K562 (cell line): ENCODE measurements around the gene FAM124A. TPM values are rescaled to one million over a fixed set of nuclear protein-coding genes. Genes with fewer than 3 reads are reported as not detected.

Experiments used
- ATAC-seq: fragments of 200-7000 bp; cut with Tn5 transposase; 3 replicates; pipeline ENCODE4 v1.9.1; 2020; ENCODE audit warnings: moderate library complexity
- BruUV-seq: library from RNA; stranded (reverse); fragments of 400-500 nt; replicated peaks from 2 replicates; lab custom pipeline; 2021; lab: Mats Ljungman, UMichigan
- CTCF ChIA-PET: fragments of 300-600 bp; formaldehyde crosslinking; extraction: SDS; loops from one replicate; lab custom pipeline; 2021; ENCODE audit warnings: low intra/inter-chr PET ratio; lab: Yijun Ruan, JAX
- POLR2A ChIA-PET: fragments of 300-600, 350-650 bp; sonication (Branson Sonifier 250); formaldehyde crosslinking; extraction: SDS; loops from one replicate; lab custom pipeline; 2021; ENCODE audit warnings: antibody characterized with exemption, inconsistent platforms; lab: Yijun Ruan, JAX
- DNase-seq, 4 experiments: peaks; one replicate each; pipeline versions ENCODE4 v3.0.0 to v3.0.0-alpha.2; 2011 to 2018; ENCODE audit warnings: low spot score in 3 of 4, mixed read lengths in 3 of 4; ENCODE audit errors: extremely low read depth in 1 of 4
- FAIRE-seq: peaks from 2 replicates; lab custom pipeline; 2011; peaks lifted over from hg19 to GRCh38; lab: Jason Lieb, UNC
- H2AFZ ChIP-seq: 2 replicates; pipeline ENCODE4 v1.6.0; 2011; ENCODE audit warnings: low read depth, low read length, control low read depth, inconsistent platforms
- H3K27ac ChIP-seq: fragments of 200-600 bp; 3 replicates; pipeline ENCODE4 v1.8.0; 2011; ENCODE audit warnings: low read depth, mild to moderate bottlenecking, control low read depth, inconsistent platforms, low read length, moderate library complexity, mixed read lengths; ENCODE audit errors: extremely low read depth
- H3K27me3 ChIP-seq, 2 experiments: fragments of 300-600 bp in 1 of 2; 2 replicates in 1 of 2; 3 replicates in 1 of 2; pipeline versions ENCODE4 v1.6.0 to v1.8.0; 2011; ENCODE audit warnings: inconsistent platforms in 2 of 2, low read length in 2 of 2, mild to moderate bottlenecking in 1 of 2, mixed read lengths in 1 of 2, moderate library complexity in 1 of 2; ENCODE audit not compliant: control insufficient read depth in 2 of 2, insufficient read depth in 2 of 2
- H3K36me3 ChIP-seq: fragments of 300-600 bp; 3 replicates; pipeline ENCODE4 v1.8.0; 2011; ENCODE audit warnings: mild to moderate bottlenecking, low read length, inconsistent platforms; ENCODE audit not compliant: control insufficient read depth, insufficient read depth
- H3K4me1 ChIP-seq, 2 experiments: fragments of 200-600 bp in 1 of 2; replicated peaks in 1 of 2; 2 replicates in 1 of 2; 3 replicates in 1 of 2; pipeline versions ENCODE4 v1.5.1 to v1.8.0; 2011; ENCODE audit warnings: inconsistent platforms in 2 of 2, low read length in 2 of 2, mild to moderate bottlenecking in 1 of 2, mixed read lengths in 1 of 2, moderate library complexity in 1 of 2; ENCODE audit not compliant: control insufficient read depth in 2 of 2, insufficient read depth in 2 of 2
- H3K4me2 ChIP-seq: 2 replicates; pipeline ENCODE4 v1.6.1; 2011; ENCODE audit warnings: low read length, control low read depth, inconsistent platforms, mixed read lengths; ENCODE audit not compliant: insufficient read depth
- H3K4me3 ChIP-seq: fragments of 200-600 bp; sonication (generic), shearing (Covaris generic); 2 replicates; pipeline ENCODE4 v1.5.1; 2016; ENCODE audit warnings: control low read depth, inconsistent platforms
- H3K79me2 ChIP-seq: fragments of 200-600 bp; 3 replicates; pipeline ENCODE4 v1.8.0; 2011; ENCODE audit warnings: low read length, inconsistent platforms; ENCODE audit not compliant: control insufficient read depth, insufficient read depth
- H3K9ac ChIP-seq, 2 experiments: 2 replicates each; pipeline versions ENCODE4 v1.6.0 to v1.6.1; 2011; ENCODE audit warnings: low read depth in 2 of 2, low read length in 2 of 2, control low read depth in 1 of 2, inconsistent platforms in 1 of 2, mild to moderate bottlenecking in 1 of 2, mixed read lengths in 1 of 2; ENCODE audit not compliant: insufficient read depth in 1 of 2
- H3K9me1 ChIP-seq: one replicate; pipeline ENCODE4 v1.6.0; 2011; ENCODE audit warnings: inconsistent platforms, mild to moderate bottlenecking, low read length, moderate library complexity; ENCODE audit not compliant: control insufficient read depth, insufficient read depth
- H3K9me3 ChIP-seq: replicated peaks from 2 replicates; pipeline ENCODE4 v1.5.1; 2011; ENCODE audit warnings: low read depth, low read length, inconsistent platforms; ENCODE audit not compliant: control insufficient read depth, insufficient read depth
- H4K20me1 ChIP-seq: replicated peaks from 2 replicates; pipeline ENCODE4 v1.6.1; 2011; ENCODE audit warnings: low read length, inconsistent platforms, mixed read lengths; ENCODE audit not compliant: control insufficient read depth, insufficient read depth
- ARID1B ChIP-seq: fragments of 450-650 bp; IDR thresholded peaks from 2 replicates; pipeline ENCODE4 v1.6.1; 2016; ENCODE audit warnings: antibody characterized with exemption, mild to moderate bottlenecking, inconsistent platforms
- ARNT ChIP-seq, 2 experiments: fragments of 450-650 bp; IDR thresholded peaks; 2 replicates each; pipeline ENCODE4 v1.6.1; 2016; ENCODE audit warnings: mild to moderate bottlenecking in 1 of 2
- CBFA2T3 ChIP-seq: fragments of 450-650 bp; IDR thresholded peaks from 2 replicates; pipeline ENCODE4 v1.6.1; 2017
- CCNT2 ChIP-seq: IDR thresholded peaks from 2 replicates; pipeline ENCODE4 v1.6.1; 2011; ENCODE audit warnings: borderline replicate concordance, low read depth, mild to moderate bottlenecking, moderate library complexity, mixed read lengths, low read length; ENCODE audit not compliant: insufficient read length; ENCODE audit errors: extremely low read depth
- CSDE1 ChIP-seq, 2 experiments: fragments of 450-650 bp; IDR thresholded peaks; 2 replicates each; pipeline ENCODE4 v1.6.1; 2016; ENCODE audit warnings: mild to moderate bottlenecking in 1 of 2
- EP400 ChIP-seq: fragments of 450-650 bp; IDR thresholded peaks from 2 replicates; pipeline ENCODE4 v1.6.1; 2017; ENCODE audit warnings: antibody characterized with exemption, mild to moderate bottlenecking, moderate library complexity
- HOXB6 ChIP-seq: fragments of 250-450 bp; sonication (Bioruptor Pico); IDR thresholded peaks from 2 replicates; pipeline ENCODE4 v1.5.1; 2022; ENCODE audit warnings: mild to moderate bottlenecking, borderline replicate concordance
- IFI16 ChIP-seq: fragments of 250-450 bp; sonication (Bioruptor Pico); IDR thresholded peaks from 2 replicates; pipeline ENCODE4 v2.1.2; 2022; ENCODE audit warnings: mild to moderate bottlenecking, inconsistent platforms
- JUNB ChIP-seq: fragments of 450-650 bp; formaldehyde crosslinking; conservative IDR thresholded peaks from 2 replicates; pipeline ENCODE4 v1.4.0; 2020; ENCODE audit warnings: mild to moderate bottlenecking
- KLF13 ChIP-seq: fragments of 450-650 bp; IDR thresholded peaks from 2 replicates; pipeline ENCODE4 v1.6.1; 2016; ENCODE audit warnings: missing genetic modification characterization, low read depth, mild to moderate bottlenecking, missing compliant biosample characterization, moderate library complexity, borderline replicate concordance
- NFE2 ChIP-seq: IDR thresholded peaks from 2 replicates; pipeline ENCODE4 v1.6.1; 2014; ENCODE audit warnings: antibody characterized with exemption, low read depth
- NR2C1 ChIP-seq, 2 experiments: fragments of 450-650 bp; IDR thresholded peaks; 2 replicates each; pipeline ENCODE4 v1.6.1; 2017; ENCODE audit warnings: mild to moderate bottlenecking in 2 of 2, antibody characterized with exemption in 1 of 2, inconsistent platforms in 1 of 2, missing compliant biosample characterization in 1 of 2, missing genetic modification characterization in 1 of 2
- SNRNP70 ChIP-seq: fragments of 200-400 bp; formaldehyde crosslinking; optimal IDR thresholded peaks from 2 replicates; pipeline ENCODE3; 2017; ENCODE audit warnings: low read depth, low read length
- SOX6 ChIP-seq: fragments of 450-650 bp; IDR thresholded peaks from 2 replicates; pipeline ENCODE4 v1.6.1; 2014; ENCODE audit warnings: mild to moderate bottlenecking
- ZNF124 ChIP-seq: sonication (generic); formaldehyde crosslinking; IDR thresholded peaks from 2 replicates; pipeline ENCODE4 v1.8.1; 2022; ENCODE audit warnings: missing genetic modification reagents
- ZNF224 ChIP-seq: sonication (generic); formaldehyde crosslinking; IDR thresholded peaks from 2 replicates; pipeline ENCODE4 v1.8.0; 2022; ENCODE audit warnings: mild to moderate bottlenecking, missing genetic modification reagents
- ZNF445 ChIP-seq: fragments of 250-450 bp; sonication (Bioruptor Pico); IDR thresholded peaks from 2 replicates; pipeline ENCODE4 v1.4.0; 2020; ENCODE audit warnings: low read depth, mild to moderate bottlenecking, moderate library complexity
- ZNF695 ChIP-seq: fragments of 450-650 bp; formaldehyde crosslinking; IDR thresholded peaks from 2 replicates; pipeline ENCODE4 v1.4.0; 2020; ENCODE audit warnings: mild to moderate bottlenecking, moderate library complexity
- WGBS: fragments of 100-300 bp; shearing (Covaris generic); methylation state at CpG from one replicate; pipeline ENCODE4 v1.1.6; 2016; ENCODE audit warnings: low coverage, mixed read lengths; ENCODE audit not compliant: insufficient coverage; ENCODE audit errors: missing lambda C conversion rate; 5-methylcytosine and 5-hydroxymethylcytosine counted together
- in situ Hi-C: fragments of 300-500 bp; cut with MboI; formaldehyde crosslinking; loops from 4 replicates; pipeline ENCODE4 v1.15.0; 2018; ENCODE audit warnings: inconsistent platforms, mixed read lengths
- intact Hi-C: fragments of 100-400 bp; cut with micrococcal nuclease; formaldehyde crosslinking; loops from 2 replicates; pipeline ENCODE4 v1.14.2; 2022
- polyA plus RNA-seq, 8 experiments: library from polyadenylated mRNA; depleted of rRNA in 4 of 8; stranded (reverse) in 5 of 8; unstranded in 3 of 8; fragments of >200 nt; fragmentation: Nextera tagmentation in 2 of 8; fragmentation: Illumina TruSeq in 1 of 8; extraction: Ambion mirVana in 2 of 8; extraction: Trizol in 1 of 8; gene quantifications; 2 replicates each; pipeline versions ENCODE4 v1.2.1 to v1.2.3, GENCODE V29; 2011 to 2014; ENCODE audit warnings: inconsistent platforms in 1 of 8, missing spikeins in 1 of 8
- total RNA-seq, 7 experiments: library from RNA; depleted of rRNA in 6 of 7; stranded (reverse); fragments of >200 nt in 6 of 7; fragmentation: Illumina TruSeq in 2 of 7; extraction: Trizol in 2 of 7; gene quantifications; 2 replicates each; pipeline versions ENCODE4 v1.2.1 to v1.2.3, GENCODE V29; 2011 to 2021; ENCODE audit warnings: low replicate concordance in 1 of 7
- TF ChIP-seq, protein P1 (sequence below): fragments of 450-650 bp; IDR thresholded peaks from 2 replicates; pipeline ENCODE4 v1.6.1; 2016
- TF ChIP-seq, protein P2 (sequence below): fragments of 250-450 bp; sonication (Bioruptor Pico); IDR thresholded peaks from 2 replicates; pipeline ENCODE4 v1.4.0; 2020

FAM124A gene
- total and polyA plus RNA-seq, 9 of the 15 experiments (the other 6 are each of a cell fraction or from before 2014, with no cell fraction given) = not detected

DNA sequence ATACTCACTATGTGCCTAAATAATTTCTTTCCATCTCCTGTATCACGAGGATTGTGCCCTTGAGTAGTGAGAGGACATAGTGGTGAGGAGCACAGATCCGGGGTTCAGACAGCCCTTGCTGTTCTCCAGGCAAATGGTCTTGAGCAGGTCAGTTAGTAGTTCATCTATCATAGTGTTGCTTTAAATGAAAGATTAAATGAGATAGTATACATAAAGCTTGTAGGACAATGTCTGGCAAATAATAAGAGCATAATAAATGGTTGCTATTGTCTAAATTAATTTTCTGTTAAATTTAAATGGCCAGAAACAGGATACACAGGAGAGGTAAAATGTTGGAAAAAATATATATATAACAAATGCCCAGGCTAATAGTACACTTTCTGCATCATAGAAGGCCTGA, 23.4 kb downstream of the FAM124A start:
- intact Hi-C loops (no loop called here), in situ Hi-C loops (no loop called here)
- no TSS peak for BruUV-seq
- Histone ChIP-seq H3K4me2 (no peak overlapping the region), H3K4me3 (no peak overlapping the region), H3K36me3 (no peaks in the 10 kb centered on the region), H2AFZ (no peak overlapping the region), H3K27me3 (peaks cover 7 to 25% of the 10 kb centered on the region in 2 experiments; a peak in 3 of 5 replicates), H3K9me3 (no peaks in the 10 kb centered on the region), H3K79me2 (no peaks in the 10 kb centered on the region), H3K4me1 (no peaks in the 10 kb centered on the region), H3K9ac (no peak overlapping the region), H3K9me1 (no peaks in the 10 kb centered on the region), H3K27ac (no peak overlapping the region), H4K20me1 (no peaks in the 10 kb centered on the region)
- DNase-seq (no peak), ATAC-seq (no peak), FAIRE-seq (no peak)
- TF ChIP-seq IFI16 (CRISPR knock-in tag) = no peak
- no peak for TF ChIP-seq EP400
- no peak for TF ChIP-seq SNRNP70
- TF ChIP-seq ARID1B = no peak
- TF ChIP-seq CSDE1 (IDR thresholded peaks at IDR 0.05) = no peak
- no peak for TF ChIP-seq SOX6
- no peak for TF ChIP-seq CCNT2
- no peak for TF ChIP-seq ZNF224 (CRISPR knock-in tag)
- TF ChIP-seq ZNF124 (CRISPR knock-in tag) = no peak
- TF ChIP-seq NR2C1 (IDR thresholded peaks at IDR 0.05) = no peak
- no peak for TF ChIP-seq NR2C1 (tag; IDR thresholded peaks at IDR 0.05)
- TF ChIP-seq KLF13 (tag) = no peak
- no peak for TF ChIP-seq CBFA2T3
- TF ChIP-seq, protein P1, sequence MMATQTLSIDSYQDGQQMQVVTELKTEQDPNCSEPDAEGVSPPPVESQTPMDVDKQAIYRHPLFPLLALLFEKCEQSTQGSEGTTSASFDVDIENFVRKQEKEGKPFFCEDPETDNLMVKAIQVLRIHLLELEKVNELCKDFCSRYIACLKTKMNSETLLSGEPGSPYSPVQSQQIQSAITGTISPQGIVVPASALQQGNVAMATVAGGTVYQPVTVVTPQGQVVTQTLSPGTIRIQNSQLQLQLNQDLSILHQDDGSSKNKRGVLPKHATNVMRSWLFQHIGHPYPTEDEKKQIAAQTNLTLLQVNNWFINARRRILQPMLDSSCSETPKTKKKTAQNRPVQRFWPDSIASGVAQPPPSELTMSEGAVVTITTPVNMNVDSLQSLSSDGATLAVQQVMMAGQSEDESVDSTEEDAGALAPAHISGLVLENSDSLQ = no peak
- no peak for TF ChIP-seq ZNF695 (CRISPR knock-in tag)
- no peak for TF ChIP-seq HOXB6
- TF ChIP-seq, protein P2, sequence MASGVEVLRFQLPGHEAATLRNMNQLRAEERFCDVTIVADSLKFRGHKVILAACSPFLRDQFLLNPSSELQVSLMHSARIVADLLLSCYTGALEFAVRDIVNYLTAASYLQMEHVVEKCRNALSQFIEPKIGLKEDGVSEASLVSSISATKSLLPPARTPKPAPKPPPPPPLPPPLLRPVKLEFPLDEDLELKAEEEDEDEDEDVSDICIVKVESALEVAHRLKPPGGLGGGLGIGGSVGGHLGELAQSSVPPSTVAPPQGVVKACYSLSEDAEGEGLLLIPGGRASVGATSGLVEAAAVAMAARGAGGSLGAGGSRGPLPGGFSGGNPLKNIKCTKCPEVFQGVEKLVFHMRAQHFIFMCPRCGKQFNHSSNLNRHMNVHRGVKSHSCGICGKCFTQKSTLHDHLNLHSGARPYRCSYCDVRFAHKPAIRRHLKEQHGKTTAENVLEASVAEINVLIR (CRISPR knock-in tag) = no peak
- TF ChIP-seq JUNB (CRISPR knock-in tag) = no peak
- TF ChIP-seq ZNF445 (CRISPR knock-in tag) = no peak
- TF ChIP-seq NFE2 = no peak
- no peak for TF ChIP-seq ARNT (IDR thresholded peaks at IDR 0.05)
- WGBS = 0% methylated on average over 2 of the region's 2 CpGs
- ChIA-PET CTCF (no interaction called here), POLR2A (no interaction called here)
